CD4-positive, alpha-beta memory T cell (primary cell): ENCODE results near the gene ELOVL6. TPM values are rescaled to one million over a fixed set of nuclear protein-coding genes. Genes with fewer than 3 reads are reported as not detected.
A peak's percentile ranks its signal among the peaks of the same experiment; 100 is the strongest.

Source experiments
- CTCF ChIA-PET: fragments of 350-600 bp; sonication (Branson Sonifier 250); formaldehyde crosslinking; loops from one replicate; lab custom pipeline; 2021; ENCODE audit warnings: inconsistent platforms; ENCODE audit not compliant: partially characterized antibody; lab: Charles Lee
- POLR2A ChIA-PET: fragments of 350-600 bp; sonication (Branson Sonifier 250); formaldehyde crosslinking; loops from one replicate; lab custom pipeline; 2021; ENCODE audit not compliant: partially characterized antibody; lab: Charles Lee
- DNase-seq, 5 donors: peaks; one replicate each; pipeline versions ENCODE4 v3.0.0 to v3.0.0-alpha.2; 2020 to 2022; ENCODE audit warnings: mixed read lengths in 1 of 5
- H3K27ac ChIP-seq: one replicate; pipeline ENCODE4 v1.7.0; 2013; ENCODE audit warnings: low read depth, low read length
- H3K27me3 ChIP-seq: 2 replicates; pipeline ENCODE4 v1.7.0; 2013; ENCODE audit warnings: mild to moderate bottlenecking, low read length, moderate library complexity; ENCODE audit not compliant: insufficient read depth
- H3K36me3 ChIP-seq: 2 replicates; pipeline ENCODE4 v1.7.0; 2013; ENCODE audit warnings: mild to moderate bottlenecking, low read length, moderate library complexity; ENCODE audit not compliant: insufficient read depth
- H3K4me1 ChIP-seq: 2 replicates; pipeline ENCODE4 v1.7.0; 2013; ENCODE audit warnings: mild to moderate bottlenecking, low read length, moderate library complexity; ENCODE audit not compliant: insufficient read depth
- H3K4me3 ChIP-seq, 2 donors: one replicate each; pipeline ENCODE4 v1.7.0; 2013; ENCODE audit warnings: low read length in 2 of 2, mild to moderate bottlenecking in 1 of 2
- H3K9me3 ChIP-seq, 2 donors: one replicate each; pipeline ENCODE4 v1.7.0; 2013; ENCODE audit warnings: low read length in 2 of 2, control low read depth in 1 of 2; ENCODE audit not compliant: control insufficient read depth in 1 of 2
- H3K27ac Mint-ChIP-seq, 7 donors: one replicate each; pipeline ENCODE4 v1.8.0; 2020 to 2021; ENCODE audit warnings: mixed read lengths in 7 of 7, mild to moderate bottlenecking in 6 of 7, inconsistent platforms in 3 of 7, moderate library complexity in 3 of 7
- H3K27me3 Mint-ChIP-seq, 2 donors: one replicate each; pipeline ENCODE4 v1.8.0; 2020 to 2021; ENCODE audit warnings: mixed read lengths in 2 of 2
- H3K36me3 Mint-ChIP-seq, 2 donors: one replicate each; pipeline ENCODE4 v1.8.0; 2020 to 2021; ENCODE audit warnings: mixed read lengths in 2 of 2, inconsistent platforms in 1 of 2, mild to moderate bottlenecking in 1 of 2
- H3K4me1 Mint-ChIP-seq, 4 donors: one replicate each; pipeline ENCODE4 v1.8.0; 2020 to 2021; ENCODE audit warnings: mixed read lengths in 4 of 4, mild to moderate bottlenecking in 1 of 4
- H3K4me3 Mint-ChIP-seq, 8 donors: one replicate each; pipeline ENCODE4 v1.8.0; 2020 to 2021; ENCODE audit warnings: mixed read lengths in 8 of 8, mild to moderate bottlenecking in 7 of 8, moderate library complexity in 6 of 8, inconsistent platforms in 3 of 8
- H3K9me3 Mint-ChIP-seq, 8 donors: one replicate each; pipeline ENCODE4 v1.8.0; 2020 to 2021; ENCODE audit warnings: mixed read lengths in 8 of 8, mild to moderate bottlenecking in 5 of 8, inconsistent platforms in 3 of 8, moderate library complexity in 1 of 8
- intact Hi-C: fragments of 100-400 bp; cut with micrococcal nuclease; formaldehyde crosslinking; loops from one replicate; pipeline ENCODE4 v1.15.1; 2023
- polyA plus RNA-seq, 2 donors: library from polyadenylated mRNA; unstranded; fragments of 300-500 nt; fragmentation: Illumina TruSeq; gene quantifications; one replicate each; pipeline ENCODE4 v1.2.3, GENCODE V29; 2021
- total RNA-seq, 2 experiments: library from RNA; stranded (reverse); gene quantifications; one replicate each; pipeline ENCODE4 v1.2.3, GENCODE V29; 2021

The ELOVL6 gene
- total and polyA plus RNA-seq, 4 experiments from 2014 or later: 1.1 to 3.4 (median 2.3) TPM

DNA sequence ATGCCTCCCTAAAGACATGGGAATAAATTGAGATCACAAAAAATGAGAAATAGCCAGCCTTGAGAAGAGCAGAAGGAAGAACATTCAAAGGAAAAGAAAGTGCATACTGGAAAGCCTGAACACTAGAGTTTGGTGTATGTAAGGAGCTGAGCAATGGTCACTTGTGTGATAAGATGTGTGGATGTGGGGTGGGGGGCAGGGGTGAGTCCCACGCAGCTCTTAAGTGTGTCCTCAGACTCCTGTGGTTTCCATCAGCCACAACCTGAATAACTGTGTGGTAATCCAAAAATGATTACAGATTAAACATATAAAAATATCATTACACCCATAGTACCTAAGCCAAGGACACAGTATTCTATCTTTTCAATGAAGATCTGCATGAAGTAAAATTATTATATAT lies 59.9 kb downstream of the ELOVL6 start:
- H3K36me3 ChIP-seq: no peaks in the 10 kb centered on the region
- no peaks in the 10 kb centered on the region for H3K9me3 Mint-ChIP-seq
- no peaks in the 10 kb centered on the region for H3K27me3 ChIP-seq
- peak overlapping the region in 1 of 7 donors; percentile 1 for H3K27ac Mint-ChIP-seq
- H3K4me1 Mint-ChIP-seq: peaks cover 0 to 3% (median 0%) of the 10 kb centered on the region in 4 donors
- H3K9me3 ChIP-seq: no peaks in the 10 kb centered on the region
- no peak overlapping the region for H3K4me3 ChIP-seq
- CTCF ChIA-PET: interaction anchor here (1.4 kb wide), 1 partner anchor 89 kb away, joined by 3 read pairs; no protein-coding TSS in a partner anchor
- no peak overlapping the region for H3K27ac ChIP-seq
- no peak overlapping the region for H3K4me3 Mint-ChIP-seq
- no peak for DNase-seq
- no peaks in the 10 kb centered on the region for H3K4me1 ChIP-seq
- H3K36me3 Mint-ChIP-seq: no peaks in the 10 kb centered on the region
- POLR2A ChIA-PET: no interaction called here
- intact Hi-C loops: no loop called here
- H3K27me3 Mint-ChIP-seq: no peaks in the 10 kb centered on the region

DNA sequence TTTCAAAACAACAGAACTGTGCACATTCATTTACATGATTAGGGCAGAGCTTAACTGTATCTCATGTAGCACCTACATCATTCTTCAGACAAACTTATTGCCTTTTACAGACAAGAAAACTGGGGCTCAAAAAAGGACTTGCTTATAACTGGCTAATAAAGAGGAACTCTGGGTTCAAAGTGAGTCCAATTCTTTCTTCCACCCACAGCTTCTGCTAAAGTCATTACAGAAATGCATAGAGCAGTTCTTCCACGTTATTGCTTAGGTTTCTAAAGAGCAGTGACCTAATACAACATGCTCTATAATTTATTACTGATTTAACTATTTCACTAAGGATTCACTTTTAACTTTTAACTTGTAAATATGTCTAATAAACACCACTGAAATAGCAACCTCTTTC lies 60.6 kb downstream of the ELOVL6 start:
- intact Hi-C loops: no loop called here
- Mint-ChIP-seq H3K4me3 (no peak overlapping the region), H3K9me3 (no peaks in the 10 kb centered on the region), H3K4me1 (peaks cover 0 to 3% (median 2%) of the 10 kb centered on the region in 4 donors), H3K27ac (no peak overlapping the region), H3K36me3 (no peaks in the 10 kb centered on the region), H3K27me3 (no peaks in the 10 kb centered on the region)
- no peak for DNase-seq
- ChIA-PET POLR2A (interaction anchor here (1.0 kb wide), 1 partner anchor 28 kb away, joined by 3 read pairs; no protein-coding TSS in a partner anchor), CTCF (interaction anchor here (1.0 to 1.4 kb wide), 3 partner anchors 16 to 88 kb away, joined by 3 to 4 read pairs (median 3); no protein-coding TSS in a partner anchor)
- Histone ChIP-seq H3K4me3 (no peak overlapping the region), H3K9me3 (no peaks in the 10 kb centered on the region), H3K27ac (no peak overlapping the region), H3K36me3 (no peaks in the 10 kb centered on the region), H3K27me3 (no peaks in the 10 kb centered on the region), H3K4me1 (no peaks in the 10 kb centered on the region)

DNA sequence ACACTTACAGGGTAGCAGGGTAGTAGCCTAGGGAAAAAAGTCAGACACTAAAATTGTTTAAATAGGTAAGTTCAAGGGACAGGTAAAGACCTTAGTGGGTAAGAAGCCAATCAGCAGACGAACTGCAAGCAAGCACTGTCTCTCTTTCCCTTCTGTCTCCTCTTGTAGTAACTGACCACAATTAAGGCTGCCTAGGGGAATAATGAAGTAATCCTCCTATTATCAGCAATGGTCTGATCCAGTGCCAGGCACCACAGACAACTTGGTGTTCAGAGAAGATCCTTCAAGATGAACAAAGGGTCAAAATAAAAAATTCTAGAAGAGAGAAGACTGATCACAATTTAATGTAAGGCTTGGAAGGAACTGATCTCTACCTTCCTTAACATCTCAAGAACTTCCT lies 62.9 kb downstream of the ELOVL6 start:
- no peaks in the 10 kb centered on the region for H3K4me1 ChIP-seq
- no peak for DNase-seq
- Mint-ChIP-seq H3K27ac (no peak overlapping the region), H3K9me3 (no peaks in the 10 kb centered on the region), H3K36me3 (peaks cover 0 to 8% of the 10 kb centered on the region in 2 donors), H3K27me3 (no peaks in the 10 kb centered on the region), H3K4me1 (peaks cover 0 to 3% (median 2%) of the 10 kb centered on the region in 4 donors), H3K4me3 (no peak overlapping the region)
- no peak overlapping the region for H3K27ac ChIP-seq
- ChIA-PET POLR2A (no interaction called here), CTCF (no interaction called here)
- intact Hi-C loops: no loop called here
- no peaks in the 10 kb centered on the region for H3K36me3 ChIP-seq
- H3K9me3 ChIP-seq: no peaks in the 10 kb centered on the region
- H3K27me3 ChIP-seq: no peaks in the 10 kb centered on the region
- no peak overlapping the region for H3K4me3 ChIP-seq

DNA sequence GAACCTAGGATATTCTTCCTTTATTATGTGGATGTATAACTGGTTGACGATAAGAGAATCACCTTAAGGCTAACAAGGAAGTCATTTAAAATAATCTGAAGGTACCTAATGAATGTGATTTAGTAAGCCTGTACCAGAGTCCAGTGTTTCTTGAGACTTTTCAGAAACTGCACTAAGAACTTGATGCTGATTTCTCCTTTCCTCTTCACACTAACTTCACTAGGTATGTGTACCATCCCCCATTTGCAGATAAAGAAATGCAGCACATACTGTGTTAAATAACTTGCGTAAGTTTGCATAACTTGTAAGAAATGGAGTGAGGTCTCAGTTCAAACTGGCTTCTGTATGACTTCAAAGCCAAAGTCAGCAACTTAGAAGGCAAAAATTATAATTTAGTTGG lies 63.3 kb downstream of the ELOVL6 start:
- Mint-ChIP-seq H3K4me3 (no peak overlapping the region), H3K27me3 (no peaks in the 10 kb centered on the region), H3K9me3 (no peaks in the 10 kb centered on the region), H3K36me3 (peaks cover 0 to 8% of the 10 kb centered on the region in 2 donors), H3K27ac (no peak overlapping the region), H3K4me1 (peaks cover 0 to 3% (median 2%) of the 10 kb centered on the region in 4 donors)
- no peak for DNase-seq
- Histone ChIP-seq H3K9me3 (no peaks in the 10 kb centered on the region), H3K4me1 (no peaks in the 10 kb centered on the region), H3K4me3 (no peak overlapping the region), H3K27ac (no peak overlapping the region), H3K36me3 (no peaks in the 10 kb centered on the region), H3K27me3 (no peaks in the 10 kb centered on the region)
- CTCF ChIA-PET: no interaction called here
- intact Hi-C loops: no loop called here
- POLR2A ChIA-PET: no interaction called here

DNA sequence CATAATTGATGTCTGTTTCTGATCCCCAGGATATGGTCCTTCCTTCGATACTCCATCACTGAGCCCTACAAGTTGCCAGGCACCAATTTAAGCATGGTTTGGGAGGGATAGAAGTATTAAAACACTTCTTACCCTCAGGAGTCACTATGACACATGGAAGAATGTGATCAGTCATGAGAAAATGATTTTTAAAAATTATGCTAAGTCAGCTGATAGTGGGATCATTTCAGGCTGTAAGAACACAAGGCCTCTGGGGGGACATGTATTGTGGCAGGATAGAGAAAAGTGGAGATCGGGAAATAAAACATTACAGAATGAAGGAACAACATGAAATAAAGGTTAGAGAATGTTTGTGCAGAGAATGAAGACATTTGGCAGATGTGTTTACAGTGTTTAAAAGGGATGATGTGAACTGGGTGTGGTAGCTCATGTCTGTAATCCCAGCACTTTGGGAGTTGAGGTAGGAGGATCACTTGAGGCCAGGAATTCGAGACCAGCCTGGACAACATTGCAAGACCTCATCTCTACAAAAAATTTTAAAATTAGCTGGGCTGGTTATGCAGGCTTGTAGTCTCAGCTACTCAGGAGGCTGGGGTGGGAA lies 64.0 kb downstream of the ELOVL6 start:
- ChIA-PET POLR2A (no interaction called here), CTCF (interaction anchor here (1.1 kb wide), 1 partner anchor 83 kb away, joined by 3 read pairs; no protein-coding TSS in a partner anchor)
- no peak overlapping the region for H3K4me3 ChIP-seq
- H3K27ac ChIP-seq: no peak overlapping the region
- no peaks in the 10 kb centered on the region for H3K27me3 Mint-ChIP-seq
- peaks cover 0 to 3% (median 2%) of the 10 kb centered on the region in 4 donors for H3K4me1 Mint-ChIP-seq
- no peaks in the 10 kb centered on the region for H3K9me3 Mint-ChIP-seq
- no peaks in the 10 kb centered on the region for H3K4me1 ChIP-seq
- intact Hi-C loops: no loop called here
- H3K36me3 Mint-ChIP-seq: peaks cover 0 to 8% of the 10 kb centered on the region in 2 donors
- H3K27ac Mint-ChIP-seq: no peak overlapping the region
- H3K4me3 Mint-ChIP-seq: no peak overlapping the region
- no peaks in the 10 kb centered on the region for H3K27me3 ChIP-seq
- no peaks in the 10 kb centered on the region for H3K36me3 ChIP-seq
- H3K9me3 ChIP-seq: no peaks in the 10 kb centered on the region
- DNase-seq: no peak

DNA sequence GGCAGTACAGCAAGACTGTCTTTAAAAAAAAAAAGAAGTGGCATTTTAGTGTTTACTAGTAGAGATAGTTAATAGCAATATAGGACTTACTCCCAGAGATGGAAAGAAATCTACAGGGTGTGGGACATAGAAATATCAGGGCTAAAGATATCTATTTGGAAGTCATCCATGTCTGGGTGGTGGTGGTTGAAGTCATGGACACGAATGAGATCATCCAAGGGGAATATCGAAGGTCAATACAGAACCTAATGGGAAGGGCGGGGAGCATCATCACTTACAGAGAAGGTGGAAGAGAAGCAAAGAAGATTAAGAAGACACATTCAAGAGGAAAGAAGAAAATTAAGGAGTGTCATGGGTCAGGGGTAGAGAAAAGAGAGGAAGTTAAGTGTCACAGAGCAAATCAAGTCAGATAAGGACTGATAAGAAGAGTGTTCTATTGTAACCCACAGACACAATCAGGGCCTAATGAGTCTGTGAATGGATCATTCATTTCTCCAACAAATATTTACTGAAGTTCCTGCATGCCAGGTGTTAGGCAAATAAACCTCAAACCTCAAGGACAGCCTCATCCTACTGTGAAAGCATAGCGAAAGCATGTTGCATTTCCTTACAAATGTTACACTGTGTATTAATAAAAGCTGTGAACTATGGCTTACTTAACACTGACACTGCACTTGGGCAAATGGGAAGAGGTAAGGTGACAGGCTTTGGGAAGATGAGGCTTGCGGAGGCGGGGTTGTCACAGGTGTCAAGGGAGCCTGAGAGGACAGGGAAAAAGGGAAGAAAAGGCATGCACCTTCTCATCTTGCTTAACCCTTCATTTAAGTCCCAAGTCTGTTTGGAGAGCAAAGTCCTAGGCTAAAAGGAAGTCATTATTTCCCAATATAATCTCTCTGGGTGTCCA lies 65.3 kb downstream of the ELOVL6 start:
- Mint-ChIP-seq H3K27me3 (no peaks in the 10 kb centered on the region), H3K4me1 (peaks cover 0 to 7% (median 3%) of the 10 kb centered on the region in 4 donors), H3K4me3 (no peak overlapping the region), H3K9me3 (no peaks in the 10 kb centered on the region), H3K27ac (peak overlapping the region in 1 of 7 donors; percentile 41), H3K36me3 (peaks cover 0 to 13% of the 10 kb centered on the region in 2 donors)
- Histone ChIP-seq H3K27me3 (no peaks in the 10 kb centered on the region), H3K27ac (no peak overlapping the region), H3K36me3 (no peaks in the 10 kb centered on the region), H3K9me3 (no peaks in the 10 kb centered on the region), H3K4me1 (no peaks in the 10 kb centered on the region), H3K4me3 (no peak overlapping the region)
- CTCF ChIA-PET: no interaction called here
- no peak for DNase-seq
- intact Hi-C loops: no loop called here
- POLR2A ChIA-PET: no interaction called here

DNA sequence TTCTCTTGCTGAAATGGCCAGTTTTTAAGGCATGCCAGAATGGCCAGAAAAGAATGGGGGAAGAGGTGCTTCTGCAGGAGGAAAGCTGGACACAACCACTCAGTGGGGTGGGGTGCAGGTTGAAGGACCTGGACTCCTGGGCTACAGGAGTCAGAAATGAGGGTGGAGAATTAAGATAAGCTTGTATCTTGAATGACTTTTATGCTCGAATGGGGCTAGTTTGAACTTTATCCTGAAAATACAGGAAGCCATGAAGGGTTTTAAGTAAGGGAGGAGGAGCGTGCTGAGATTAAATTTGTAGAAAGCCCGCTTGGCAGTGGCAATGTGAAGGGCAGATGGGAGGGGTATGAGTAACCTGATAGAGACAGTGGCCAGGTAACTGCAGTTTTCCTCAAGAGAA lies 66.5 kb downstream of the ELOVL6 start:
- ChIA-PET POLR2A (no interaction called here), CTCF (no interaction called here)
- Mint-ChIP-seq H3K36me3 (peaks cover 0 to 14% of the 10 kb centered on the region in 2 donors), H3K27ac (peak overlapping the region in 1 of 7 donors; percentile 30), H3K9me3 (no peaks in the 10 kb centered on the region), H3K4me1 (peaks cover 0 to 7% (median 4%) of the 10 kb centered on the region in 4 donors), H3K27me3 (no peaks in the 10 kb centered on the region), H3K4me3 (no peak overlapping the region)
- Histone ChIP-seq H3K9me3 (no peaks in the 10 kb centered on the region), H3K4me3 (no peak overlapping the region), H3K4me1 (no peaks in the 10 kb centered on the region), H3K27ac (no peak overlapping the region), H3K27me3 (no peaks in the 10 kb centered on the region), H3K36me3 (no peaks in the 10 kb centered on the region)
- intact Hi-C loops: no loop called here
- DNase-seq: no peak
